K562 (cell line): ENCODE results near the gene DOK1. TPM values are rescaled to one million over a fixed set of nuclear protein-coding genes. Genes with fewer than 3 reads are reported as not detected.

ENCODE experiments used
- ATAC-seq: fragments of 200-7000 bp; cut with Tn5 transposase; 3 replicates; pipeline ENCODE4 v1.9.1; 2020; ENCODE audit warnings: moderate library complexity
- BruUV-seq: library from RNA; stranded (reverse); fragments of 400-500 nt; replicated peaks from 2 replicates; lab custom pipeline; 2021; lab: Mats Ljungman, UMichigan
- CTCF ChIA-PET: fragments of 300-600 bp; formaldehyde crosslinking; extraction: SDS; loops from one replicate; lab custom pipeline; 2021; ENCODE audit warnings: low intra/inter-chr PET ratio; lab: Yijun Ruan, JAX
- POLR2A ChIA-PET: fragments of 300-600, 350-650 bp; sonication (Branson Sonifier 250); formaldehyde crosslinking; extraction: SDS; loops from one replicate; lab custom pipeline; 2021; ENCODE audit warnings: antibody characterized with exemption, inconsistent platforms; lab: Yijun Ruan, JAX
- DNase-seq, 4 experiments: peaks; one replicate each; pipeline versions ENCODE4 v3.0.0 to v3.0.0-alpha.2; 2011 to 2018; ENCODE audit warnings: low spot score in 3 of 4, mixed read lengths in 3 of 4; ENCODE audit errors: extremely low read depth in 1 of 4
- FAIRE-seq: peaks from 2 replicates; lab custom pipeline; 2011; peaks lifted over from hg19 to GRCh38; lab: Jason Lieb, UNC
- H2AFZ ChIP-seq: 2 replicates; pipeline ENCODE4 v1.6.0; 2011; ENCODE audit warnings: low read depth, low read length, control low read depth, inconsistent platforms
- H3K27ac ChIP-seq: fragments of 200-600 bp; 3 replicates; pipeline ENCODE4 v1.8.0; 2011; ENCODE audit warnings: low read depth, mild to moderate bottlenecking, control low read depth, inconsistent platforms, low read length, moderate library complexity, mixed read lengths; ENCODE audit errors: extremely low read depth
- H3K27me3 ChIP-seq, 2 experiments: fragments of 300-600 bp in 1 of 2; 2 replicates in 1 of 2; 3 replicates in 1 of 2; pipeline versions ENCODE4 v1.6.0 to v1.8.0; 2011; ENCODE audit warnings: inconsistent platforms in 2 of 2, low read length in 2 of 2, mild to moderate bottlenecking in 1 of 2, mixed read lengths in 1 of 2, moderate library complexity in 1 of 2; ENCODE audit not compliant: control insufficient read depth in 2 of 2, insufficient read depth in 2 of 2
- H3K36me3 ChIP-seq: fragments of 300-600 bp; 3 replicates; pipeline ENCODE4 v1.8.0; 2011; ENCODE audit warnings: mild to moderate bottlenecking, low read length, inconsistent platforms; ENCODE audit not compliant: control insufficient read depth, insufficient read depth
- H3K4me1 ChIP-seq, 2 experiments: fragments of 200-600 bp in 1 of 2; replicated peaks in 1 of 2; 2 replicates in 1 of 2; 3 replicates in 1 of 2; pipeline versions ENCODE4 v1.5.1 to v1.8.0; 2011; ENCODE audit warnings: inconsistent platforms in 2 of 2, low read length in 2 of 2, mild to moderate bottlenecking in 1 of 2, mixed read lengths in 1 of 2, moderate library complexity in 1 of 2; ENCODE audit not compliant: control insufficient read depth in 2 of 2, insufficient read depth in 2 of 2
- H3K4me2 ChIP-seq: 2 replicates; pipeline ENCODE4 v1.6.1; 2011; ENCODE audit warnings: low read length, control low read depth, inconsistent platforms, mixed read lengths; ENCODE audit not compliant: insufficient read depth
- H3K4me3 ChIP-seq: fragments of 200-600 bp; sonication (generic), shearing (Covaris generic); 2 replicates; pipeline ENCODE4 v1.5.1; 2016; ENCODE audit warnings: control low read depth, inconsistent platforms
- H3K79me2 ChIP-seq: fragments of 200-600 bp; 3 replicates; pipeline ENCODE4 v1.8.0; 2011; ENCODE audit warnings: low read length, inconsistent platforms; ENCODE audit not compliant: control insufficient read depth, insufficient read depth
- H3K9ac ChIP-seq, 2 experiments: 2 replicates each; pipeline versions ENCODE4 v1.6.0 to v1.6.1; 2011; ENCODE audit warnings: low read depth in 2 of 2, low read length in 2 of 2, control low read depth in 1 of 2, inconsistent platforms in 1 of 2, mild to moderate bottlenecking in 1 of 2, mixed read lengths in 1 of 2; ENCODE audit not compliant: insufficient read depth in 1 of 2
- H3K9me1 ChIP-seq: one replicate; pipeline ENCODE4 v1.6.0; 2011; ENCODE audit warnings: inconsistent platforms, mild to moderate bottlenecking, low read length, moderate library complexity; ENCODE audit not compliant: control insufficient read depth, insufficient read depth
- H3K9me3 ChIP-seq: replicated peaks from 2 replicates; pipeline ENCODE4 v1.5.1; 2011; ENCODE audit warnings: low read depth, low read length, inconsistent platforms; ENCODE audit not compliant: control insufficient read depth, insufficient read depth
- H4K20me1 ChIP-seq: replicated peaks from 2 replicates; pipeline ENCODE4 v1.6.1; 2011; ENCODE audit warnings: low read length, inconsistent platforms, mixed read lengths; ENCODE audit not compliant: control insufficient read depth, insufficient read depth
- ILK ChIP-seq: fragments of 450-650 bp; IDR thresholded peaks from 2 replicates; pipeline ENCODE4 v1.6.1; 2016; ENCODE audit warnings: missing genetic modification characterization, low read depth, mild to moderate bottlenecking, missing compliant biosample characterization, moderate library complexity, borderline replicate concordance
- POLR2G ChIP-seq: fragments of 200-400 bp; formaldehyde crosslinking; IDR thresholded peaks from 2 replicates; pipeline ENCODE4 v1.6.1; 2017; ENCODE audit warnings: low read depth, mild to moderate bottlenecking, antibody characterized with exemption, low read length, moderate library complexity
- PPARD ChIP-seq: fragments of 250-450 bp; sonication (Bioruptor Pico); IDR thresholded peaks from 2 replicates; pipeline ENCODE4 v1.8.0; 2022; ENCODE audit warnings: inconsistent platforms, mild to moderate bottlenecking, moderate library complexity
- ZBTB17 ChIP-seq: fragments of 450-650 bp; formaldehyde crosslinking; IDR thresholded peaks from 2 replicates; pipeline ENCODE4 v1.4.0; 2020; ENCODE audit warnings: mild to moderate bottlenecking
- WGBS: fragments of 100-300 bp; shearing (Covaris generic); methylation state at CpG from one replicate; pipeline ENCODE4 v1.1.6; 2016; ENCODE audit warnings: low coverage, mixed read lengths; ENCODE audit not compliant: insufficient coverage; ENCODE audit errors: missing lambda C conversion rate; 5-methylcytosine and 5-hydroxymethylcytosine counted together
- in situ Hi-C: fragments of 300-500 bp; cut with MboI; formaldehyde crosslinking; loops from 4 replicates; pipeline ENCODE4 v1.15.0; 2018; ENCODE audit warnings: inconsistent platforms, mixed read lengths
- intact Hi-C: fragments of 100-400 bp; cut with micrococcal nuclease; formaldehyde crosslinking; loops from 2 replicates; pipeline ENCODE4 v1.14.2; 2022
- polyA plus RNA-seq, 8 experiments: library from polyadenylated mRNA; depleted of rRNA in 4 of 8; stranded (reverse) in 5 of 8; unstranded in 3 of 8; fragments of >200 nt; fragmentation: Nextera tagmentation in 2 of 8; fragmentation: Illumina TruSeq in 1 of 8; extraction: Ambion mirVana in 2 of 8; extraction: Trizol in 1 of 8; gene quantifications; 2 replicates each; pipeline versions ENCODE4 v1.2.1 to v1.2.3, GENCODE V29; 2011 to 2014; ENCODE audit warnings: inconsistent platforms in 1 of 8, missing spikeins in 1 of 8
- total RNA-seq, 7 experiments: library from RNA; depleted of rRNA in 6 of 7; stranded (reverse); fragments of >200 nt in 6 of 7; fragmentation: Illumina TruSeq in 2 of 7; extraction: Trizol in 2 of 7; gene quantifications; 2 replicates each; pipeline versions ENCODE4 v1.2.1 to v1.2.3, GENCODE V29; 2011 to 2021; ENCODE audit warnings: low replicate concordance in 1 of 7

The DOK1 gene
- total and polyA plus RNA-seq, 9 of the 15 experiments (the other 6 are each of a cell fraction or from before 2014, with no cell fraction given) = 0.59 to 36.4 (median 16.1) TPM

GRCh38 chr2:74536166-74536950 lies 18.2 kb upstream of the DOK1 start:
- CTCF ChIA-PET = interaction anchor here (0.6 kb wide), 1 partner anchor 58 kb away, joined by 3 read pairs; no protein-coding TSS in a partner anchor
- no peak overlapping the region for H3K4me3 ChIP-seq
- no peak overlapping the region for H3K27ac ChIP-seq
- H3K79me2 ChIP-seq = peaks cover 8% of the 10 kb centered on the region
- peaks cover 11 to 20% of the 10 kb centered on the region in 2 experiments; a peak in 4 of 5 replicates for H3K4me1 ChIP-seq
- POLR2A ChIA-PET = interaction anchor here (0.6 kb wide), 1 partner anchor 21 kb away, joined by 3 read pairs; no protein-coding TSS in a partner anchor
- H3K27me3 ChIP-seq = no peaks in the 10 kb centered on the region
- in situ Hi-C loops = no loop called here
- H3K9me1 ChIP-seq = no peaks in the 10 kb centered on the region
- no peaks in the 10 kb centered on the region for H3K9me3 ChIP-seq
- intact Hi-C loops = no loop called here
- H3K4me2 ChIP-seq = no peak overlapping the region
- no peak for DNase-seq
- FAIRE-seq = no peak
- 50% methylated on average over 18 of the region's 23 CpGs for WGBS
- no TSS peak for BruUV-seq
- ATAC-seq = no peak
- H2AFZ ChIP-seq = no peak overlapping the region
- peak overlapping the region in 1 of 2 experiments; percentile 37; a peak in 1 of 4 replicates for H3K9ac ChIP-seq
- no peaks in the 10 kb centered on the region for H4K20me1 ChIP-seq
- TF ChIP-seq PPARD (CRISPR knock-in tag) (no peak), POLR2G (peak; percentile 56)
- TF ChIP-seq, all 486 proteins: peak for 1
- peaks cover 24% of the 10 kb centered on the region for H3K36me3 ChIP-seq

DNA sequence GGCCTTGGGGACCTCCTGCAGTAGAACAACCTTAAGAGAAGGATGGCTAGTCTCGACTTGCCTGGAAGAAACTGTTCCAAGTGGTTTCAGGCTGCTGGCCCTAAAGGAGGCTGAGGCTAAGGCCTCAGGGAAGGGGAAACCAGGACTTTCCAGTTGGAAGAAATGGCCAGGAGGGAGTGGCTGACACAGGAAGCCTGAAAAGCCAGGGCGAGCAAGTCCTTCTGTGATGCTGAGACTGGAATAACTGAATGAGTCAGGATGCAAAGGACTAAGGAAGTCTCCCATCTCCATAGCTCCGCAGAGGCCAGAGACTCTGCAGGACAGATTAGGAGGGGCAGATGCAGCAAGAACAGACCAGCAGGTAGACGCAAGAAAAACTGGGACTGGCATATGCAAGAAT lies 17.4 kb upstream of the DOK1 start:
- TF ChIP-seq ZBTB17 (CRISPR knock-in tag) (no peak), ILK (no peak)
- H3K79me2 ChIP-seq = peaks cover under 1% of the 10 kb centered on the region; the same call in 1 of the 3 replicates
- FAIRE-seq (no peak), ATAC-seq (no peak), DNase-seq (no peak)
- 19% methylated on average over 4 of the region's 4 CpGs for WGBS
- H3K9me1 ChIP-seq = no peaks in the 10 kb centered on the region
- H3K9me3 ChIP-seq = no peaks in the 10 kb centered on the region
- no TSS peak for BruUV-seq
- H3K9ac ChIP-seq = no peak overlapping the region
- H3K4me1 ChIP-seq = peaks cover 6 to 19% of the 10 kb centered on the region in 2 experiments; a peak in 4 of 5 replicates
- ChIA-PET POLR2A (interaction anchor here (4.3 kb wide), 1 partner anchor 7 kb away, joined by 25 read pairs; the partner anchor contains the start of genes AUP1 and HTRA2), CTCF (no interaction called here)
- no peaks in the 10 kb centered on the region for H3K27me3 ChIP-seq
- intact Hi-C loops = no loop called here
- H3K36me3 ChIP-seq = peaks cover 16% of the 10 kb centered on the region
- H2AFZ ChIP-seq = no peak overlapping the region
- no peak overlapping the region for H3K4me2 ChIP-seq
- no peak overlapping the region for H3K4me3 ChIP-seq
- in situ Hi-C loops = no loop called here
- no peak overlapping the region for H3K27ac ChIP-seq
- H4K20me1 ChIP-seq = no peaks in the 10 kb centered on the region
